ENCODE data around the gene ZFP92. TPM values are rescaled to one million over a fixed set of nuclear protein-coding genes. Genes with fewer than 3 reads are reported as not detected.

Gene ZFP92
- total and polyA plus RNA-seq, 2 of the 8 experiments (the other 6 are each of a cell fraction or from before 2014, with no cell fraction given): 0.14 to 0.41 TPM

GRCh38 chrX:153459986-153460385 is 48.7 kb downstream of the ZFP92 start:
- Histone ChIP-seq H3K9me3 (ENCODE audit: insufficient read depth in 2 of 2, low read depth in 1 of 2, low read length in 1 of 2) (no peaks in the 10 kb centered on the region), H3K4me2 (ENCODE audit: insufficient read depth in 1 of 2, low read depth in 2 of 2, low read length in 2 of 2) (no peak overlapping the region), H3K79me1 (ENCODE audit: low read depth, low read length) (no peaks in the 10 kb centered on the region), H3K14ac (ENCODE audit: insufficient read length) (no peak overlapping the region), H3K4me3 (ENCODE audit: extremely low read depth in 1 of 4, insufficient read depth in 2 of 4, low read depth in 3 of 4, low read length in 4 of 4) (no peak overlapping the region), H4K20me1 (replicated peaks in 1 of 2; ENCODE audit: control insufficient read depth in 1 of 2, insufficient read depth in 2 of 2, low read length in 2 of 2) (peaks cover 0 to 2% of the 10 kb centered on the region in 2 experiments), H3K4me1 (replicated peaks in 1 of 4; ENCODE audit: control insufficient read depth in 3 of 4, insufficient read depth in 4 of 4, low read length in 3 of 4) (no peaks in the 10 kb centered on the region), H3K4ac (replicated peaks; ENCODE audit: insufficient read length, low read depth, low read length) (no peak overlapping the region), H4K91ac (replicated peaks; ENCODE audit: insufficient read length, low read length) (no peak overlapping the region), H3K23me2 (ENCODE audit: low read depth, low read length) (no peaks in the 10 kb centered on the region), H3K36me3 (ENCODE audit: control insufficient read depth in 2 of 4, insufficient read depth in 4 of 4, low read length in 3 of 4) (peaks cover under 1 to 6% (median 2%) of the 10 kb centered on the region in 4 experiments; a peak in 6 of 8 replicates), H4K5ac (ENCODE audit: insufficient read length, low read depth, low read length) (no peak overlapping the region), H4K8ac (ENCODE audit: extremely low read depth, insufficient read depth, low read length) (no peak overlapping the region), H3K9ac (replicated peaks in 1 of 4; ENCODE audit: extremely low read depth in 1 of 4, low read depth in 3 of 4, low read length in 3 of 4) (no peak overlapping the region), H2AK5ac (ENCODE audit: low read depth, low read length) (no peak overlapping the region), H3K56ac (replicated peaks; ENCODE audit: insufficient read length, low read depth, low read length) (no peak overlapping the region), H3K27ac (ENCODE audit: low read depth, low read length) (no peak overlapping the region), H3K23ac (ENCODE audit: insufficient read length) (no peak overlapping the region), H3K27me3 (replicated peaks in 1 of 4; ENCODE audit: control insufficient read depth in 3 of 4, extremely low read depth in 1 of 4, insufficient read depth in 3 of 4, low read length in 3 of 4) (no peaks in the 10 kb centered on the region), H3K18ac (ENCODE audit: extremely low read depth, low read length) (no peak overlapping the region), H2AFZ (ENCODE audit: low read length) (no peak overlapping the region), H2BK15ac (ENCODE audit: low read length) (no peak overlapping the region), H2BK5ac (ENCODE audit: low read depth, low read length) (no peak overlapping the region), H2BK12ac (ENCODE audit: low read depth, low read length) (no peak overlapping the region), H2BK120ac (replicated peaks; ENCODE audit: low read depth, low read length) (no peak overlapping the region), H2BK20ac (ENCODE audit: low read length) (no peak overlapping the region), H3K79me2 (ENCODE audit: control insufficient read depth in 1 of 2, insufficient read depth in 2 of 2, low read length in 2 of 2) (no peaks in the 10 kb centered on the region)
- DNase-seq (ENCODE audit: low read depth in 1 of 2, low spot score in 2 of 2): no peak
- FAIRE-seq: no peak
- CTCF ChIA-PET (ENCODE audit: partially characterized antibody): interaction anchor here (1.0 to 3.7 kb wide), 9 partner anchors 12 to 547 kb away, joined by 3 to 21 read pairs (median 5); partner anchors contain the start of genes HAUS7 and TREX2
- POLR2A ChIA-PET (ENCODE audit: partially characterized antibody): no interaction called here
- 97% methylated on average over 4 of the region's 4 CpGs; no CpG with 5 or more reads in 1 of the 2 experiments for WGBS, 2 experiments (ENCODE audit: extremely low coverage in 1 of 2, insufficient coverage in 1 of 2, insufficient read length in 1 of 2, insufficient replicate concordance in 2 of 2, low coverage in 1 of 2, low lambda C conversion rate in 2 of 2, missing lambda C conversion rate in 1 of 2)
- TF ChIP-seq CHD1 (IDR thresholded peaks at IDR 0.05; ENCODE audit: low read depth, low read length): no peak

Measured in H1 (cell line).